NCI-H187 (cell line): Measurements from ENCODE around the gene ZGPAT.
"Not testable (repeated sequence)": the region's sequence is repeated elsewhere in the genome, so short reads cannot be mapped to it uniquely, and the experiment has no call there.

Source experiments
- DNase-seq, 2 experiments: peaks; one replicate each; lab custom pipeline; 2025; lab: John Stamatoyannopoulos, UW

The ZGPAT gene

GRCh38 chr20:63707558-63708300 lies at the start of gene ZGPAT, which contains the start of gene ARFRP1:
Gene ZGPAT (plus strand): TSS chr20:63708039. CDS start chr20:63708581, 542 bp downstream.
Gene ARFRP1 (minus strand): TSS chr20:63707976. CDS start chr20:63707091, 885 bp downstream.
- peak; percentile 60 to 79 for DNase-seq

- DNase-seq: no peak
Observed at GRCh38 chr20:63658749-63659187, 49.1 kb upstream of the ZGPAT start.

GRCh38 chr20:63659370-63659769 lies 48.5 kb upstream of the ZGPAT start:
- DNase-seq: no peak

GRCh38 chr20:63660174-63660573 lies 47.7 kb upstream of the ZGPAT start:
- not testable (repeated sequence) for DNase-seq

GRCh38 chr20:63660622-63661021 lies 47.2 kb upstream of the ZGPAT start:
- DNase-seq: no peak

GRCh38 chr20:63661108-63661507 lies 46.7 kb upstream of the ZGPAT start:
- no peak for DNase-seq

GRCh38 chr20:63661959-63662812 lies 45.7 kb upstream of the ZGPAT start:
- DNase-seq: no peak

GRCh38 chr20:63662813-63663189 lies 45.0 kb upstream of the ZGPAT start:
- no peak for DNase-seq

- DNase-seq: no peak
Observed at GRCh38 chr20:63663332-63664066, 44.3 kb upstream of the ZGPAT start.

GRCh38 chr20:63664143-63664851 lies 43.5 kb upstream of the ZGPAT start:
- DNase-seq: no peak

- DNase-seq: no peak
Observed at GRCh38 chr20:63664861-63665594, 42.8 kb upstream of the ZGPAT start.

GRCh38 chr20:63665708-63666107 lies 42.1 kb upstream of the ZGPAT start:
- DNase-seq: no peak

GRCh38 chr20:63667858-63668257 lies 40.0 kb upstream of the ZGPAT start:
- DNase-seq: no peak

- DNase-seq: no peak
Observed at GRCh38 chr20:63668351-63668750, 39.5 kb upstream of the ZGPAT start.

GRCh38 chr20:63671695-63672094 lies 36.1 kb upstream of the ZGPAT start:
- DNase-seq: not testable (repeated sequence)

GRCh38 chr20:63672666-63673065 lies 35.2 kb upstream of the ZGPAT start:
- DNase-seq: no peak

GRCh38 chr20:63673951-63674350 lies 33.9 kb upstream of the ZGPAT start:
- DNase-seq: no peak

GRCh38 chr20:63675681-63676368 lies 32.0 kb upstream of the ZGPAT start:
- DNase-seq: no peak

GRCh38 chr20:63678071-63678470 lies 29.8 kb upstream of the ZGPAT start:
- no peak for DNase-seq
